HepG2 (cell line): ENCODE results near the gene TMEM117. TPM values are rescaled to one million over a fixed set of nuclear protein-coding genes. Genes with fewer than 3 reads are reported as not detected.

ENCODE experiments used
- CBX1 ChIP-seq: IDR thresholded peaks from one replicate; pipeline ENCODE4 v1.6.1; 2016; ENCODE audit warnings: antibody characterized with exemption, low read depth
- GABPB1 ChIP-seq: IDR thresholded peaks from 2 replicates; pipeline ENCODE4 v1.6.1; 2016; ENCODE audit warnings: mild to moderate bottlenecking, missing genetic modification reagents, moderate library complexity, missing compliant biosample characterization
- HIVEP1 ChIP-seq: sonication (generic); formaldehyde crosslinking; IDR thresholded peaks from 2 replicates; pipeline ENCODE4 v1.4.0; 2020; ENCODE audit warnings: mild to moderate bottlenecking, missing genetic modification reagents
- KDM4B ChIP-seq: sonication (generic); formaldehyde crosslinking; IDR thresholded peaks from 2 replicates; pipeline ENCODE4 v1.4.0; 2020; ENCODE audit warnings: missing genetic modification reagents
- MIER3 ChIP-seq: IDR thresholded peaks from 2 replicates; pipeline ENCODE4 v1.6.1; 2016; ENCODE audit warnings: missing compliant biosample characterization, borderline replicate concordance
- NCOA2 ChIP-seq: sonication (generic); formaldehyde crosslinking; IDR thresholded peaks from 2 replicates; pipeline ENCODE4 v1.8.0; 2022; ENCODE audit warnings: inconsistent platforms
- NFKBIZ ChIP-seq: IDR thresholded peaks from 2 replicates; pipeline ENCODE4 v1.6.1; 2018; ENCODE audit warnings: missing genetic modification reagents, missing compliant biosample characterization
- NR2C2 ChIP-seq: sonication (generic); formaldehyde crosslinking; IDR thresholded peaks from 2 replicates; pipeline ENCODE4 v1.4.0; 2020; ENCODE audit warnings: missing genetic modification reagents, mild to moderate bottlenecking, moderate library complexity, borderline replicate concordance
- PCBP1 ChIP-seq: fragments of 200-400 bp; formaldehyde crosslinking; IDR thresholded peaks from 2 replicates; pipeline ENCODE4 v1.6.1; 2017; ENCODE audit warnings: mild to moderate bottlenecking, low read depth, low read length, borderline replicate concordance
- PHF8 ChIP-seq: sonication (generic); formaldehyde crosslinking; IDR thresholded peaks from 2 replicates; pipeline ENCODE4 v1.5.0; 2020; ENCODE audit warnings: missing genetic modification reagents
- PRPF4 ChIP-seq: fragments of 200-400 bp; formaldehyde crosslinking; IDR thresholded peaks from 2 replicates; pipeline ENCODE4 v1.6.1; 2016; ENCODE audit warnings: low read length, low read depth; ENCODE audit not compliant: poor library complexity, severe bottlenecking
- SIN3B ChIP-seq: fragments of 150-350 bp; IDR thresholded peaks from 2 replicates; pipeline ENCODE4 v1.6.1; 2014; ENCODE audit warnings: low read length
- SIX4 ChIP-seq: sonication (generic); formaldehyde crosslinking; IDR thresholded peaks from 2 replicates; pipeline ENCODE4 v1.4.0; 2020; ENCODE audit warnings: missing genetic modification reagents
- SMYD3 ChIP-seq: sonication (generic); formaldehyde crosslinking; IDR thresholded peaks from 2 replicates; pipeline ENCODE4 v1.8.1; 2023; ENCODE audit warnings: mild to moderate bottlenecking, missing genetic modification reagents
- SP4 ChIP-seq: sonication (generic); formaldehyde crosslinking; IDR thresholded peaks from 2 replicates; pipeline ENCODE4 v1.8.1; 2023; ENCODE audit warnings: mild to moderate bottlenecking, missing genetic modification reagents
- TAF15 ChIP-seq: fragments of 200-400 bp; formaldehyde crosslinking; IDR thresholded peaks from one replicate; pipeline ENCODE4 v1.6.1; 2018; ENCODE audit warnings: mild to moderate bottlenecking, low read depth, low read length; ENCODE audit not compliant: poor library complexity, severe bottlenecking
- ZFP1 ChIP-seq: IDR thresholded peaks from 2 replicates; pipeline ENCODE4 v1.6.1; 2016
- ZNF329 ChIP-seq: sonication (generic); formaldehyde crosslinking; IDR thresholded peaks from 2 replicates; pipeline ENCODE4 v1.9.0; 2021; ENCODE audit warnings: low read depth, mild to moderate bottlenecking, missing genetic modification reagents
- ZNF446 ChIP-seq: sonication (generic); formaldehyde crosslinking; IDR thresholded peaks from 2 replicates; pipeline ENCODE4 v1.5.0; 2020; ENCODE audit warnings: mild to moderate bottlenecking, missing genetic modification reagents
- ZNF83 ChIP-seq: sonication (generic); formaldehyde crosslinking; IDR thresholded peaks from 2 replicates; pipeline ENCODE4 v1.4.0; 2020; ENCODE audit warnings: missing genetic modification reagents, mild to moderate bottlenecking, borderline replicate concordance
- ZNF841 ChIP-seq: sonication (generic); formaldehyde crosslinking; IDR thresholded peaks from 2 replicates; pipeline ENCODE4 v1.8.1; 2023; ENCODE audit warnings: missing genetic modification reagents, borderline replicate concordance
- polyA plus RNA-seq, 8 experiments: library from polyadenylated mRNA; depleted of rRNA in 3 of 8; stranded (reverse) in 7 of 8; unstranded in 1 of 8; fragments of >200 nt; fragmentation: Illumina TruSeq in 4 of 8; extraction: Trizol in 4 of 8; gene quantifications; 2 replicates each; pipeline versions ENCODE4 v1.2.1 to v1.2.3, GENCODE V29; 2011 to 2016; ENCODE audit warnings: low read depth in 4 of 8, missing spikeins in 1 of 8, mixed read lengths in 1 of 8; ENCODE audit not compliant: insufficient read depth in 1 of 8
- total RNA-seq, 5 experiments: library from RNA; depleted of rRNA; stranded (reverse); fragments of >200 nt; fragmentation: Illumina TruSeq; extraction: Trizol; gene quantifications; 2 replicates each; pipeline ENCODE4 v1.2.3, GENCODE V29; 2016; ENCODE audit warnings: low read depth in 1 of 5
- TF ChIP-seq, protein P1 (sequence below): sonication (generic); formaldehyde crosslinking; IDR thresholded peaks from 2 replicates; pipeline ENCODE4 v1.5.1; 2020; ENCODE audit warnings: mild to moderate bottlenecking, missing genetic modification reagents, borderline replicate concordance
- TF ChIP-seq, protein P2 (sequence below): sonication (generic); formaldehyde crosslinking; IDR thresholded peaks from 2 replicates; pipeline ENCODE4 v1.9.0; 2021; ENCODE audit warnings: missing genetic modification reagents, borderline replicate concordance

Gene TMEM117
- total and polyA plus RNA-seq, 2 of the 13 experiments (the other 11 are each of a cell fraction or from before 2014, with no cell fraction given), result 2.8 to 8.5 TPM

DNA sequence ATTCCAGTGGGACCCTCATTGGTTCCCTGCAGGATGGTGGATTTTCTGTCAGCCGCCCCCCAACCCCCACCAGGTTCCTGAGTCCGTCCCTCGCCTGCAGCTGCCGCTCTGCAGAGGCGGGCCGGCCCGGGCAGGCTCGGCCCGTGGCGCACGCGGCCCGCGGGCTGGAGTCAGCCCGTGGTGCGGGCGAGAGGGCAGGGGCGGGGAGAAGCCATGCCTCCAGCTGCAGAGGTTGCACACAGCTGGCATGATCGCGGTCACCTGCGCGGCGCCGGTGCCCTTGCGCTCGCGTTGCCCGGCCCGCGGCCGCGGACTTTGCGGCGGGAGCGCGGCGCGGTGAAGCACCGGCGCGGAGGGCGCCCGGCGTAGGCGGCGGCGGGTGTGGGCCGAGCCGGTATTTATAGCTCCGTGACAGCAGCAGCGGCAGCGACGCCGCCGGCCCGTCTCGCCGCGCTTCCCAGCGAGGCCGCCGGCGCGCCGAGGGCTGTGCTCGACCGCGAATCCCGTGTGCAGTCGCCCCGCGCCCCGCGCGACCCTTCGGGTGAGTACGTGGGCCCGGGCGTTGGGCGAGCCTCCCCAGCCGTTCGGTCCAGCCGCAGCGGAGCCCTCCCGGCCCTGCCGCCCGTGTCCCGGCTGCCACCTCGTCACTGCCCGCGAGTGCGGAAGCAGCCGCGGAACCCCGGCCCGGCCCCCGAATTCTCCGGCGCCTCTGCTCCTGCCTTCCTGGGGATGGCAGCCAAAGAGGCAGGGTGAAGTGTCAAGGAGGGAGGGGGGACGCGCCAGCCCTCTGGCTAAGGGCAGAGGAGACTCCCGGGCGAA is at the start of gene TMEM117 (continued):
- TF ChIP-seq SIN3B (no peak), SIX4 (CRISPR knock-in tag) (no peak), SMYD3 (CRISPR knock-in tag) (0 out of 2 replicates have a peak, but pooled peaks have one; percentile 46), PCBP1 (no peak), ZNF841 (CRISPR knock-in tag) (no peak), ZFP1 (CRISPR knock-in tag) (no peak), PRPF4 (no peak), SP4 (CRISPR knock-in tag) (peak; percentile 26; the same call in 1 of the 2 replicates), TAF15 (no peak), CBX1 (no peak), PHF8 (CRISPR knock-in tag) (peak; percentile 76), ZNF329 (no peak), KDM4B (no peak), NR2C2 (CRISPR knock-in tag) (peak; percentile 22; the same call in 1 of the 2 replicates), NFKBIZ (CRISPR knock-in tag) (no peak), GABPB1 (CRISPR knock-in tag) (peak; percentile 56; the same call in 1 of the 2 replicates), ZNF446 (CRISPR knock-in tag) (no peak), ZNF83 (CRISPR knock-in tag) (no peak), NCOA2 (CRISPR knock-in tag) (no peak), HIVEP1 (no peak), MIER3 (CRISPR knock-in tag) (no peak)
- TF ChIP-seq, protein P1, sequence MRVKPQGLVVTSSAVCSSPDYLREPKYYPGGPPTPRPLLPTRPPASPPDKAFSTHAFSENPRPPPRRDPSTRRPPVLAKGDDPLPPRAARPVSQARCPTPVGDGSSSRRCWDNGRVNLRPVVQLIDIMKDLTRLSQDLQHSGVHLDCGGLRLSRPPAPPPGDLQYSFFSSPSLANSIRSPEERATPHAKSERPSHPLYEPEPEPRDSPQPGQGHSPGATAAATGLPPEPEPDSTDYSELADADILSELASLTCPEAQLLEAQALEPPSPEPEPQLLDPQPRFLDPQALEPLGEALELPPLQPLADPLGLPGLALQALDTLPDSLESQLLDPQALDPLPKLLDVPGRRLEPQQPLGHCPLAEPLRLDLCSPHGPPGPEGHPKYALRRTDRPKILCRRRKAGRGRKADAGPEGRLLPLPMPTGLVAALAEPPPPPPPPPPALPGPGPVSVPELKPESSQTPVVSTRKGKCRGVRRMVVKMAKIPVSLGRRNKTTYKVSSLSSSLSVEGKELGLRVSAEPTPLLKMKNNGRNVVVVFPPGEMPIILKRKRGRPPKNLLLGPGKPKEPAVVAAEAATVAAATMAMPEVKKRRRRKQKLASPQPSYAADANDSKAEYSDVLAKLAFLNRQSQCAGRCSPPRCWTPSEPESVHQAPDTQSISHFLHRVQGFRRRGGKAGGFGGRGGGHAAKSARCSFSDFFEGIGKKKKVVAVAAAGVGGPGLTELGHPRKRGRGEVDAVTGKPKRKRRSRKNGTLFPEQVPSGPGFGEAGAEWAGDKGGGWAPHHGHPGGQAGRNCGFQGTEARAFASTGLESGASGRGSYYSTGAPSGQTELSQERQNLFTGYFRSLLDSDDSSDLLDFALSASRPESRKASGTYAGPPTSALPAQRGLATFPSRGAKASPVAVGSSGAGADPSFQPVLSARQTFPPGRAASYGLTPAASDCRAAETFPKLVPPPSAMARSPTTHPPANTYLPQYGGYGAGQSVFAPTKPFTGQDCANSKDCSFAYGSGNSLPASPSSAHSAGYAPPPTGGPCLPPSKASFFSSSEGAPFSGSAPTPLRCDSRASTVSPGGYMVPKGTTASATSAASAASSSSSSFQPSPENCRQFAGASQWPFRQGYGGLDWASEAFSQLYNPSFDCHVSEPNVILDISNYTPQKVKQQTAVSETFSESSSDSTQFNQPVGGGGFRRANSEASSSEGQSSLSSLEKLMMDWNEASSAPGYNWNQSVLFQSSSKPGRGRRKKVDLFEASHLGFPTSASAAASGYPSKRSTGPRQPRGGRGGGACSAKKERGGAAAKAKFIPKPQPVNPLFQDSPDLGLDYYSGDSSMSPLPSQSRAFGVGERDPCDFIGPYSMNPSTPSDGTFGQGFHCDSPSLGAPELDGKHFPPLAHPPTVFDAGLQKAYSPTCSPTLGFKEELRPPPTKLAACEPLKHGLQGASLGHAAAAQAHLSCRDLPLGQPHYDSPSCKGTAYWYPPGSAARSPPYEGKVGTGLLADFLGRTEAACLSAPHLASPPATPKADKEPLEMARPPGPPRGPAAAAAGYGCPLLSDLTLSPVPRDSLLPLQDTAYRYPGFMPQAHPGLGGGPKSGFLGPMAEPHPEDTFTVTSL (CRISPR knock-in tag), result no peak; the same call in 1 of the 2 replicates
- TF ChIP-seq, protein P2, sequence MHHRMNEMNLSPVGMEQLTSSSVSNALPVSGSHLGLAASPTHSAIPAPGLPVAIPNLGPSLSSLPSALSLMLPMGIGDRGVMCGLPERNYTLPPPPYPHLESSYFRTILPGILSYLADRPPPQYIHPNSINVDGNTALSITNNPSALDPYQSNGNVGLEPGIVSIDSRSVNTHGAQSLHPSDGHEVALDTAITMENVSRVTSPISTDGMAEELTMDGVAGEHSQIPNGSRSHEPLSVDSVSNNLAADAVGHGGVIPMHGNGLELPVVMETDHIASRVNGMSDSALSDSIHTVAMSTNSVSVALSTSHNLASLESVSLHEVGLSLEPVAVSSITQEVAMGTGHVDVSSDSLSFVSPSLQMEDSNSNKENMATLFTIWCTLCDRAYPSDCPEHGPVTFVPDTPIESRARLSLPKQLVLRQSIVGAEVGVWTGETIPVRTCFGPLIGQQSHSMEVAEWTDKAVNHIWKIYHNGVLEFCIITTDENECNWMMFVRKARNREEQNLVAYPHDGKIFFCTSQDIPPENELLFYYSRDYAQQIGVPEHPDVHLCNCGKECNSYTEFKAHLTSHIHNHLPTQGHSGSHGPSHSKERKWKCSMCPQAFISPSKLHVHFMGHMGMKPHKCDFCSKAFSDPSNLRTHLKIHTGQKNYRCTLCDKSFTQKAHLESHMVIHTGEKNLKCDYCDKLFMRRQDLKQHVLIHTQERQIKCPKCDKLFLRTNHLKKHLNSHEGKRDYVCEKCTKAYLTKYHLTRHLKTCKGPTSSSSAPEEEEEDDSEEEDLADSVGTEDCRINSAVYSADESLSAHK, result no peak
